ENCODE results near the gene ABCB8. TPM values are rescaled to one million over a fixed set of nuclear protein-coding genes. Genes with fewer than 3 reads are reported as not detected.

Gene ABCB8
- total and polyA plus RNA-seq, 12 donors, result 16.7 to 42.2 (median 24.6) TPM

- WGBS, 2 donors, result 95% methylated on average over 12 of the region's 12 CpGs
- Histone ChIP-seq H3K9me3 (peaks cover 0 to 18% (median 0%) of the 10 kb centered on the region in 11 donors), H3K27ac (peak within 1 kb of the TSS in 3 of 10 donors; percentile 83 to 90 (median 85)), H3K4me3 (no peak within 1 kb of the TSS), H3K27me3 (peaks cover 0 to 15% (median 0%) of the 10 kb centered on the region in 7 donors), H3K36me3 (no peaks in the 10 kb centered on the region), H3K4me1 (peaks cover 8 to 71% (median 43%) of the 10 kb centered on the region in 9 donors)
- intact Hi-C loops (cut with DNase I), result no loop called here
- DNase-seq (no peak), ATAC-seq (no peak)
- no peak for TF ChIP-seq CTCF (IDR thresholded peaks at IDR 0.05)
Observed at GRCh38 chr7:150990416-150991186, 37.6 kb upstream of the ABCB8 start, which contains the start of gene NOS3. NOS3 (plus strand) TSS chr7:150991017; CDS start chr7:150993804, 2,787 bp downstream.

- Histone ChIP-seq H3K36me3 (no peaks in the 10 kb centered on the region), H3K9me3 (peaks cover 0 to 18% (median 0%) of the 10 kb centered on the region in 11 donors), H3K27ac (peak overlapping the region in 9 of 10 donors; percentile 75 to 93 (median 86)), H3K27me3 (peaks cover 0 to 4% (median 0%) of the 10 kb centered on the region in 7 donors), H3K4me1 (peaks cover 8 to 71% (median 38%) of the 10 kb centered on the region in 9 donors), H3K4me3 (no peak overlapping the region)
- DNase-seq (no peak), ATAC-seq (no peak)
- WGBS, 2 donors, result 80 to 88% methylated on average over 6 of the region's 6 CpGs
- intact Hi-C loops (cut with DNase I), result no loop called here
- no peak for TF ChIP-seq CTCF (IDR thresholded peaks at IDR 0.05)
Observed at GRCh38 chr7:150992051-150992640, 36.1 kb upstream of the ABCB8 start.

- WGBS, 2 donors, result 33 to 39% methylated on average over 5 of the region's 5 CpGs
- DNase-seq (peak in 1 of 2 donors; percentile 75), ATAC-seq (peak; percentile 54 to 72 (median 60))
- intact Hi-C loops (cut with DNase I), result no loop called here
- TF ChIP-seq CTCF (IDR thresholded peaks at IDR 0.05), result no peak
- Histone ChIP-seq H3K4me1 (peaks cover 8 to 77% (median 41%) of the 10 kb centered on the region in 9 donors), H3K9me3 (peaks cover 0 to 18% (median 0%) of the 10 kb centered on the region in 11 donors), H3K36me3 (peaks cover 0 to 7% (median 0%) of the 10 kb centered on the region in 9 donors), H3K4me3 (peak overlapping the region in 5 of 10 donors; percentile 62 to 66 (median 64)), H3K27ac (peak overlapping the region; percentile 65 to 93 (median 86)), H3K27me3 (no peaks in the 10 kb centered on the region)
Observed at GRCh38 chr7:150992833-150993302, 35.4 kb upstream of the ABCB8 start.

GRCh38 chr7:150993511-150993910, 34.7 kb upstream of the ABCB8 start:
- Histone ChIP-seq H3K4me1 (peaks cover 5 to 71% (median 36%) of the 10 kb centered on the region in 9 donors), H3K9me3 (peaks cover 0 to 18% (median 0%) of the 10 kb centered on the region in 11 donors), H3K27ac (peak overlapping the region; percentile 65 to 93 (median 86)), H3K27me3 (no peaks in the 10 kb centered on the region), H3K36me3 (peaks cover 0 to 13% (median 0%) of the 10 kb centered on the region in 9 donors), H3K4me3 (peak overlapping the region; percentile 21 to 66 (median 57))
- no peak for TF ChIP-seq CTCF (IDR thresholded peaks at IDR 0.05)
- 64 to 67% methylated on average over 14 of the region's 14 CpGs for WGBS, 2 donors
- intact Hi-C loops (cut with DNase I), result no loop called here
- ATAC-seq (peak; percentile 51 to 83 (median 76)), DNase-seq (peak; percentile 79 to 89)
